Measurements from ENCODE around the gene TBP. TPM values are rescaled to one million over a fixed set of nuclear protein-coding genes. Genes with fewer than 3 reads are reported as not detected.
"Not testable (repeated sequence)": the region's sequence is repeated elsewhere in the genome, so short reads cannot be mapped to it uniquely, and the experiment has no call there.

TBP gene
- total RNA-seq (10 to 100 TPM; 11.5 to 15.3 TPM), polyA plus RNA-seq (10 to 100 TPM; 15.5 to 22.8 TPM)
- long read RNA-seq, donor 1, transcript TBP-202 (8 exons, 1,903 nt), result major isoform, 10 of 26 reads
- long read RNA-seq, donor 1, partial matches to known transcripts, result 11 of 26 reads
- long read RNA-seq, donor 1, other reads (novel, unspliced or antisense), result 5 of 26 reads
- long read RNA-seq, donor 2, partial matches to known transcripts, result 1 of 12 reads
- long read RNA-seq, donor 2, other reads (novel, unspliced or antisense), result 3 of 12 reads

DNA sequence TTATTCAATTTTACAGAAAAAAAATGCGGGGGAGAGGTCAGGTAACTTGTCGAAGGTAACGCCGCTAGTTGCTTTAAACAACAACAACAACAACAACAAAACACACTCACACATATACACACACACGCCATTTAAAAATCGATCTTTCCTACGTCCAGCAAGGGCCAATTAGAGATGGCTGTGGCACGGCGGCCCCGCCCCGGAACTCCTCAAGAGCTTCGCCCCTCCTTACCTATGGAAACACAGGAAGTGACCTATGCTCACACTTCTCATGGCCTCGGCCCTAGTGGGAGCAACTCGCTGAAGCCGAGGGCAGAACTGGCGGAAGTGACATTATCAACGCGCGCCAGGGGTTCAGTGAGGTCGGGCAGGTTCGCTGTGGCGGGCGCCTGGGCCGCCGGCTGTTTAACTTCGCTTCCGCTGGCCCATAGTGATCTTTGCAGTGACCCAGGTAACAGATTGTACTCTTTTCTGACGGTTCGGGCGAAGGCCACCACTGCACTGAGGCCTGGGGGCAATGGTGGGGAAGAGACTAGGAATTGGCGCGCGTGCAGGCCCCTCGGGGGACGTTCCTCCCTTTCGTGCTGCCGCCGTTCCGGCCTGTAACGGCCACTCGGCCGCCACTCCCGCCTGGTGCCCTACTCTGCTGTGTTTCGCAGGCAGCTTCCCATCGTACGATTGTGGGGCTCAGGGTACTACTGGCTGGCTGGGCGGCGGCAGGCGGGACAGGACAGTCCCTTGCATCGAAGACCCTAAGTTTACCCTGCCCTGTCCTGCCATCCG, at the start of gene TBP:
TSS of gene TBP (plus strand) at position 357 of the 783 bp plus-strand sequence. CDS start 2,661 bp downstream, outside the sequence.
- Histone ChIP-seq H3K9me3 (ENCODE audit: control insufficient read depth, low read length) (no peaks in the 10 kb centered on the region), H3K36me3 (ENCODE audit: control insufficient read depth in 1 of 2, insufficient read depth in 2 of 2, low read length in 1 of 2) (no peaks in the 10 kb centered on the region), H3K4me3 (ENCODE audit: low read length in 2 of 2) (peak within 1 kb of the TSS; percentile 90 to 100), H3K27me3 (ENCODE audit: control insufficient read depth in 1 of 2, insufficient read depth in 2 of 2, low read length in 1 of 2) (no peaks in the 10 kb centered on the region), H3K27ac (ENCODE audit: low read depth in 1 of 2, low read length in 2 of 2) (peak within 1 kb of the TSS; percentile 59 to 85), H3K4me1 (ENCODE audit: control insufficient read depth in 1 of 2, insufficient read depth in 2 of 2, low read length in 2 of 2) (peaks cover 4 to 17% of the 10 kb centered on the region in 2 donors)
- peak; percentile 99 for DNase-seq
- 0% methylated on average over 51 of the region's 51 CpGs for WGBS, 2 donors
- ATAC-seq (ENCODE audit: low FRiP score), result peak; percentile 99
- intact Hi-C loops (cut with DNase I), result loop anchor here (1.0 to 10.0 kb wide), 2 partner anchors 799 to 803 kb away; partner anchors contain the start of genes DYNLT2 (in 2 of the 2) and ERMARD (in 2 of the 2)

DNA sequence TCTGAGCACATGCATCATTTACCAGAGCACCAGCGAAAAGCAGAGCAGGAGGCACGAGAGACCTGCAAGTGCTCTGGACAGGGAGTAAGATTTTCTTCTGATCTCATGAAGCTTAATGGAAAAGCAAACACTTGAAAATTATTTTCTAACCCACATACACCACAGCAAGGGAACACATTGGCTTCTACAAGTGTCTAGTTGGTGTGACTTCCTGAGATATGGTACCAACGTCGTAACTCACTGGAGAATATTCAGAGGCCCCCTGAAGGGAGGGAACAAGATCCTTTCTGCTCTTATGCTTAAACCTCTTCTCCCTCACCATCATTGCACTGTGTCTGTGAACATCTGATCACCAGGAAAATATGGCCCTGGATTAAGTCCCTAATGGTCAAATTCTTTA, 49.7 kb upstream of the TBP start:
- Histone ChIP-seq H3K4me1 (ENCODE audit: control insufficient read depth in 1 of 2, insufficient read depth in 2 of 2, low read length in 2 of 2) (no peaks in the 10 kb centered on the region), H3K36me3 (ENCODE audit: control insufficient read depth in 1 of 2, insufficient read depth in 2 of 2, low read length in 1 of 2) (no peaks in the 10 kb centered on the region), H3K4me3 (ENCODE audit: low read length in 2 of 2) (no peak overlapping the region), H3K9me3 (ENCODE audit: control insufficient read depth, low read length) (peaks cover 22% of the 10 kb centered on the region), H3K27me3 (ENCODE audit: control insufficient read depth in 1 of 2, insufficient read depth in 2 of 2, low read length in 1 of 2) (no peaks in the 10 kb centered on the region), H3K27ac (ENCODE audit: low read depth in 1 of 2, low read length in 2 of 2) (no peak overlapping the region)
- 51 to 64% methylated on average over 4 of the region's 4 CpGs for WGBS, 2 donors
- ATAC-seq (ENCODE audit: low FRiP score), result no peak
- intact Hi-C loops (cut with DNase I), result no loop called here
- DNase-seq, result no peak

DNA sequence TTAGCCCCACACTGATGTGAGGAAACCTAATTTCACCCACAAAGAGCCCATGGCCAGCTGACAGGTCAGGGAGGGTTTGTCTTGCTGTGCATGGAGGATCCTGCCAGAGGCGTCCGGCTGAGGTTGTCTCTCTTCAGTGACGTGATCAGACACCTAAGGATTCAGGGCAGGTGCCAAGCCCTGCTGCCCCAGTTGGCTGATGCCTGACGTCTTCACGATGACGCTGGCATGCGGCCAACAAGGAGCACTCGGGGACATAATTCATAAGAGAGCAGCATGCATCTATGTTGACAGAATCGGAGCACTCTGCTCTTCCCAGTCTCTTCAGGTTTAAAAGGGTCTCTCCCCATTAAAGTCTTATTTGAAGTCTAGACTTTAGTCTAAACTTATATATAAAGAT, 48.9 kb upstream of the TBP start:
- 39% methylated on average over 9 of the region's 9 CpGs for WGBS, 2 donors
- Histone ChIP-seq H3K9me3 (ENCODE audit: control insufficient read depth, low read length) (peaks cover 22% of the 10 kb centered on the region), H3K27me3 (ENCODE audit: control insufficient read depth in 1 of 2, insufficient read depth in 2 of 2, low read length in 1 of 2) (no peaks in the 10 kb centered on the region), H3K27ac (ENCODE audit: low read depth in 1 of 2, low read length in 2 of 2) (no peak overlapping the region), H3K4me1 (ENCODE audit: control insufficient read depth in 1 of 2, insufficient read depth in 2 of 2, low read length in 2 of 2) (no peaks in the 10 kb centered on the region), H3K36me3 (ENCODE audit: control insufficient read depth in 1 of 2, insufficient read depth in 2 of 2, low read length in 1 of 2) (no peaks in the 10 kb centered on the region), H3K4me3 (ENCODE audit: low read length in 2 of 2) (no peak overlapping the region)
- intact Hi-C loops (cut with DNase I), result no loop called here
- no peak for ATAC-seq (ENCODE audit: low FRiP score)
- no peak for DNase-seq

DNA sequence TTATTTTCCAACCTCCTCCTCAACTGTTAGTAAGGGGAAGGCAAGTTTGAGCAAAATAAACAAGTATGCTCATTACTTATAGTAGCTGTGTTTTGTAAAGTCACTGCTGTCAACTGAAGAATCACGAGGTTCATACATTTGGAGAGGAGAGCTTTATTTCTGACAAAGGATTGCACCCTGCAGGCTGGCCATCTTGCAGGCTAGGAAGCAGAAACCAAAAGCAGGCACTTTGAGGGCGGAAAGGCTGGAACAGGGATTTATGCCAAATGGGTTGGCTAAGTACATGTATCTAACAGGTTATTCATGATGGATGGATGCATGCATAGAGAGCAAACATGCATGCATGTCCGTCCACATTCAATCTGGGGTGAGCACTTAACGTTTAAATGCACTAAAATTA, 47.7 kb upstream of the TBP start:
- ATAC-seq (ENCODE audit: low FRiP score), result no peak
- intact Hi-C loops (cut with DNase I), result no loop called here
- no peak for DNase-seq
- no peak overlapping the region for H3K4me3 ChIP-seq (ENCODE audit: low read length in 2 of 2)
- no peaks in the 10 kb centered on the region for H3K27me3 ChIP-seq (ENCODE audit: control insufficient read depth in 1 of 2, insufficient read depth in 2 of 2, low read length in 1 of 2)
- peaks cover 19% of the 10 kb centered on the region for H3K9me3 ChIP-seq (ENCODE audit: control insufficient read depth, low read length)
- H3K4me1 ChIP-seq (ENCODE audit: control insufficient read depth in 1 of 2, insufficient read depth in 2 of 2, low read length in 2 of 2), result no peaks in the 10 kb centered on the region
- 58 to 63% methylated on average over 4 of the region's 4 CpGs for WGBS, 2 donors
- no peaks in the 10 kb centered on the region for H3K36me3 ChIP-seq (ENCODE audit: control insufficient read depth in 1 of 2, insufficient read depth in 2 of 2, low read length in 1 of 2)
- no peak overlapping the region for H3K27ac ChIP-seq (ENCODE audit: low read depth in 1 of 2, low read length in 2 of 2)

DNA sequence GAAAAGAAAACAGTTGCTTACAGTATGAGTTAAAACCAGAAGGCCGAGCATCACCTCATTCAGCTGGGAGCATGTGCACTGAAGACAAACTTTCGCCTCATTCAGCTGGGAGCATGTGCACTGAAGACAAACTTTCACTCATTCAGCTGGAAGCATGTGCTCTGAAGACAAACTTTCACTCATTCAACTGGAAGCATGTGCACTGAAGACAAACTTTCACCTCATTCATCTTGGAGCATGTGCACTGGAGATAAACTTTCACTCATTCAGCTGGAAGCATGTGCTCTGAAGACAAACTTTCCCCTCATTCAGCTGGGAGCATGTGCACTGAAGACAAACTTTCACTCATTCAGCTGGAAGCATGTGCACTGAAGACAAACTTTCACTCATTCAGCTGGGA, 46.4 kb upstream of the TBP start:
- H3K27me3 ChIP-seq (ENCODE audit: control insufficient read depth in 1 of 2, insufficient read depth in 2 of 2, low read length in 1 of 2); H3K4me1 ChIP-seq (ENCODE audit: control insufficient read depth in 1 of 2, insufficient read depth in 2 of 2, low read length in 2 of 2); ATAC-seq (ENCODE audit: low FRiP score); H3K27ac ChIP-seq (ENCODE audit: low read depth in 1 of 2, low read length in 2 of 2); H3K9me3 ChIP-seq (ENCODE audit: control insufficient read depth, low read length); intact Hi-C loops (cut with DNase I); H3K36me3 ChIP-seq (ENCODE audit: control insufficient read depth in 1 of 2, insufficient read depth in 2 of 2, low read length in 1 of 2); DNase-seq; H3K4me3 ChIP-seq (ENCODE audit: low read length in 2 of 2): not testable (repeated sequence)
- 73 to 86% methylated on average over 2 of the region's 2 CpGs for WGBS, 2 donors

DNA sequence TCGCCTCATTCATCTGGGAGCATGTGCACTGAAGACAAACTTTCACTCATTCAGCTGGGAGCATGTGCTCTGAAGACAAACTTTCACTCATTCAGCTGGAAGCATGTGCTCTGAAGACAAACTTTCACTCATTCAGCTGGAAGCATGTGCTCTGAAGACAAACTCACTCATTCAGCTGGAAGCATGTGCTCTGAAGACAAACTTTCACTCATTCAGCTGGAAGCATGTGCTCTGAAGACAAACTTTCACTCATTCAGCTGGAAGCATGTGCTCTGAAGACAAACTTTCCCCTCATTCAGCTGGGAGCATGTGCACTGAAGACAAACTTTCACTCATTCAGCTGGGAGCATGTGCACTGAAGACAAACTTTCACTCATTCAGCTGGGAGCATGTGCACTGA, 45.9 kb upstream of the TBP start:
- not testable (repeated sequence) for ATAC-seq (ENCODE audit: low FRiP score)

DNA sequence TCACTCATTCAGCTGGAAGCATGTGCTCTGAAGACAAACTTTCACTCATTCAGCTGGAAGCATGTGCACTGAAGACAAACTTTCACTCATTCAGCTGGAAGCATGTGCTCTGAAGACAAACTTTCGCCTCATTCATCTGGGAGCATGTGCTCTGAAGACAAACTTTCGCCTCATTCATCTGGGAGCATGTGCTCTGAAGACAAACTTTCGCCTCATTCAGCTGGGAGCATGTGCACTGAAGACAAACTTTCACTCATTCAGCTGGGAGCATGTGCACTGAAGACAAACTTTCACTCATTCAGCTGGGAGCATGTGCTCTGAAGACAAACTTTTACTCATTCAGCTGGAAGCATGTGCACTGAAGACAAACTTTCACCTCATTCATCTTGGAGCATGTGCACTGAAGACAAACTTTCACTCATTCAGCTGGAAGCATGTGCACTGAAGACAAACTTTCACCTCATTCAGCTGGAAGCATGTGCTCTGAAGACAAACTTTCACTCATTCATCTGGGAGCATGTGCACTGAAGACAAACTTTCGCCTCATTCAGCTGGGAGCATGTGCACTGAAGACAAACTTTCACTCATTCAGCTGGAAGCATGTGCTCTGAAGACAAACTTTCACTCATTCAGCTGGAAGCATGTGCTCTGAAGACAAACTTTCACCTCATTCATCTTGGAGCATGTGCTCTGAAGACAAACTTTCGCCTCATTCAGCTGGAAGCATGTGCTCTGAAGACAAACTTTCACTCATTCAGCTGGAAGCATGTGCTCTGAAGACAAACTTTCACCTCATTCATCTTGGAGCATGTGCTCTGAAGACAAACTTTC, 45.1 kb upstream of the TBP start:
- ATAC-seq (ENCODE audit: low FRiP score); intact Hi-C loops (cut with DNase I); H3K27ac ChIP-seq (ENCODE audit: low read depth in 1 of 2, low read length in 2 of 2); H3K4me3 ChIP-seq (ENCODE audit: low read length in 2 of 2); H3K36me3 ChIP-seq (ENCODE audit: control insufficient read depth in 1 of 2, insufficient read depth in 2 of 2, low read length in 1 of 2); H3K27me3 ChIP-seq (ENCODE audit: control insufficient read depth in 1 of 2, insufficient read depth in 2 of 2, low read length in 1 of 2); H3K4me1 ChIP-seq (ENCODE audit: control insufficient read depth in 1 of 2, insufficient read depth in 2 of 2, low read length in 2 of 2); H3K9me3 ChIP-seq (ENCODE audit: control insufficient read depth, low read length); DNase-seq: not testable (repeated sequence)
- 63 to 74% methylated on average over 5 of the region's 5 CpGs for WGBS, 2 donors

More for the DNA sequence above, 45.9 kb upstream of the TBP start:
- intact Hi-C loops (cut with DNase I); H3K27ac ChIP-seq (ENCODE audit: low read depth in 1 of 2, low read length in 2 of 2); H3K4me3 ChIP-seq (ENCODE audit: low read length in 2 of 2); H3K27me3 ChIP-seq (ENCODE audit: control insufficient read depth in 1 of 2, insufficient read depth in 2 of 2, low read length in 1 of 2); H3K4me1 ChIP-seq (ENCODE audit: control insufficient read depth in 1 of 2, insufficient read depth in 2 of 2, low read length in 2 of 2); H3K36me3 ChIP-seq (ENCODE audit: control insufficient read depth in 1 of 2, insufficient read depth in 2 of 2, low read length in 1 of 2); DNase-seq; H3K9me3 ChIP-seq (ENCODE audit: control insufficient read depth, low read length): not testable (repeated sequence)
- WGBS, 2 donors, result 100% methylated on average over 1 of the region's 1 CpG; no CpG with 5 or more reads in 1 of the 2 donors

DNA sequence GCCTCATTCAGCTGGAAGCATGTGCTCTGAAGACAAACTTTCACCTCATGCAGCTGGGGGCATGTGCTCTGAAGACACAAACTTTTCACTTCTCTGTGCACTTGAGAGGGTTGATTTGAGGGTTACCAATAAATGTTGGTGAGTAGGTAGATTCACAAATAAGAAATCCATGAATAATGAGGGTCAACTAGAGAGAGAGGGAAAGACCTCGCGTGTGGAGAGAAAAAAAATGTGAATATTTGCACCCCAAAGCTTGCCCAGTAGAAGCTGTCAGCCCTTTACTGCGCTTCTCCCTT, 44.5 kb upstream of the TBP start:
- 87 to 88% methylated on average over 3 of the region's 3 CpGs for WGBS, 2 donors
- no peak overlapping the region for H3K27ac ChIP-seq (ENCODE audit: low read depth in 1 of 2, low read length in 2 of 2)
- no peaks in the 10 kb centered on the region for H3K36me3 ChIP-seq (ENCODE audit: control insufficient read depth in 1 of 2, insufficient read depth in 2 of 2, low read length in 1 of 2)
- no peaks in the 10 kb centered on the region for H3K27me3 ChIP-seq (ENCODE audit: control insufficient read depth in 1 of 2, insufficient read depth in 2 of 2, low read length in 1 of 2)
- ATAC-seq (ENCODE audit: low FRiP score) (no peak), DNase-seq (no peak)
- no peak overlapping the region for H3K4me3 ChIP-seq (ENCODE audit: low read length in 2 of 2)
- no peaks in the 10 kb centered on the region for H3K4me1 ChIP-seq (ENCODE audit: control insufficient read depth in 1 of 2, insufficient read depth in 2 of 2, low read length in 2 of 2)
- intact Hi-C loops (cut with DNase I), result no loop called here
- H3K9me3 ChIP-seq (ENCODE audit: control insufficient read depth, low read length), result no peaks in the 10 kb centered on the region
